Upper lobe of right lung (tissue), 1 donor: ENCODE measurements around the gene SSX3. TPM values are rescaled to one million over a fixed set of nuclear protein-coding genes. Genes with fewer than 3 reads are reported as not detected.
"Not testable (repeated sequence)": the region's sequence is repeated elsewhere in the genome, so short reads cannot be mapped to it uniquely, and the experiment has no call there.

Experiments
- ATAC-seq: fragments of 200-7000 bp; cut with Tn5 transposase; one replicate; pipeline ENCODE4 v1.9.1; 2020; ENCODE audit warnings: mild to moderate bottlenecking, moderate library complexity
- DNase-seq: peaks from one replicate; pipeline ENCODE4 v3.0.0-alpha.2; 2020
- H3K27ac ChIP-seq: fragments of 200-600 bp; one replicate; pipeline ENCODE4 v1.8.0; 2022
- H3K27me3 ChIP-seq: fragments of 200-600 bp; one replicate; pipeline ENCODE4 v1.8.0; 2022; ENCODE audit warnings: mild to moderate bottlenecking
- H3K36me3 ChIP-seq: fragments of 200-600 bp; one replicate; pipeline ENCODE4 v1.8.0; 2022
- H3K4me1 ChIP-seq: fragments of 200-600 bp; one replicate; pipeline ENCODE4 v1.8.0; 2022
- H3K4me3 ChIP-seq: fragments of 200-600 bp; one replicate; pipeline ENCODE4 v1.8.0; 2022; ENCODE audit warnings: mild to moderate bottlenecking
- H3K9me3 ChIP-seq: fragments of 200-600 bp; one replicate; pipeline ENCODE4 v1.8.0; 2022
- intact Hi-C: fragments of 100-400 bp; cut with DNase I; formaldehyde crosslinking; loops from one replicate; pipeline ENCODE4 v1.11.0; 2022
- long read RNA-seq: library from polyadenylated mRNA; unstranded; transcript quantifications from one replicate; pipeline ENCODE4 v2.0.0, GENCODE V29; 2021
- total RNA-seq: library from RNA; stranded (reverse); fragmentation: NEBNext Ultra II Directional; extraction: Animal tissue kit (Norgen Biotek cat#: 25700); gene quantifications from one replicate; pipeline ENCODE4 v1.2.1, GENCODE V29; 2021
- TF ChIP-seq, protein P1 (sequence below): fragments of 200-600 bp; IDR thresholded peaks from one replicate; pipeline ENCODE4 v1.8.0; 2022; ENCODE audit warnings: antibody characterized with exemption
- donor health status: DM: no; HTN: yes; CAD: no; lungs with severe emphysema.

Gene SSX3, protein sequence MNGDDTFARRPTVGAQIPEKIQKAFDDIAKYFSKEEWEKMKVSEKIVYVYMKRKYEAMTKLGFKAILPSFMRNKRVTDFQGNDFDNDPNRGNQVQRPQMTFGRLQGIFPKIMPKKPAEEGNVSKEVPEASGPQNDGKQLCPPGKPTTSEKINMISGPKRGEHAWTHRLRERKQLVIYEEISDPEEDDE
- total RNA-seq: not detected
- long read RNA-seq: 0 reads

DNA sequence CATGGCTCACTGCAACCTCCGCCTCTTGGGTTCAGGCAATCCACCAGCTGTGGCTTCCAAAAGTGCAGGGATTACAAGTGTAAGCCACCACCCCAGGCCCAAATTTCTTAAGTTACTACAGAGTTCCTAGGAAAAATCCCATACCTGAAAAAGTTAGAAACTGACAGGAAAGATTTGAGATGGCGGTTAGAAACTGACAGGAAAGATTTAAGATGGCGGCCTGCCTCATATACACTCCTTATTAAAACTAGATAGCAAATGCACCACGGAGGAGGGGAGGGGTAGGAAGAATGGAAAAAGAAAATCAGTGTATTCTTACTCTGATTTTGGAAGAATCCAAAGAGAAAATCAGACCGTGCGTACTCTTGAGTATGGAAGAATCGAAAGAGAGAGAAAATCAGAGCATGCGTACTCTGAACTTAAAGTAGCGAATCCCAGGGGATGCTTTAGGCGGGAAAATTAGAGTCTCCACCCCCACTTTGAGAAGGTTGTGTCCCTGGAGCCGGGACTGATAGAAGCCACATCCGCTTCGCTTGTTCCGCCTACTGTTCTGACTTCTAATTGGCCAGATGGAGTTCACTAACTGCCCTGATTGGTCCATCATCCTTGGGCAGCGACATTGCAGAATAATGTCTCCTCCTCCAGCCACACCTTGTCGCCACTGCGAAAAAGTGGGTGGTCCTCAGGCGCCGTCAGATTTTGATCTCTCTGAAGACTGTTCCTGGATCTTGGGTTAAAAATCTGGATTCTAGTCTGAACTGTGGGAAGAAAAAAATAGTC is at the start of gene SSX3:
Gene SSX3 (minus strand): TSS at position 389 of the 780 bp plus-strand sequence. CDS start 1,454 bp downstream, outside the sequence.
- H3K27ac ChIP-seq, intact Hi-C loops, H3K27me3 ChIP-seq, H3K36me3 ChIP-seq, H3K9me3 ChIP-seq, H3K4me1 ChIP-seq, DNase-seq, H3K4me3 ChIP-seq, ATAC-seq: not testable (repeated sequence)

DNA sequence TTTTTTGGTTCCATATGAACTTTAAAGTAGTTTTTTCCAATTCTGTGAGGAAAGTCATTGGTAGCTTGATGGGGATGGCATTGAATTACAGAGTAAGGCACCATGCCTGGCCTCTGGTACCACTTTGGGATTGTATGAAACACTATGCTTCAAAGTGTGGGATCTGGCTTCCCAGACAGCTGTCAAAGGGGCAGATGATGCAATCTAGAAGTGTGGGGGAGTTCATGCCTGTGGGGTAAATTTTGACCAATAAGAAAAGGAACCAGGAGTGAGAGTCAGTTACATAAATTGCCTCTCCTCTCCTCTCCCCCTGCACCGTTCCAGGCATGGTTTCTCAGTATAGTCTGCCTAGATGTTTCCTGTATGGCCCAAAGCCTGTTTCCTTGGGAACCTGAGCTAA is 41.3 kb upstream of the SSX3 start:
- H3K27ac ChIP-seq, H3K36me3 ChIP-seq, H3K4me1 ChIP-seq, H3K27me3 ChIP-seq, intact Hi-C loops, H3K9me3 ChIP-seq, H3K4me3 ChIP-seq, ATAC-seq, DNase-seq: not testable (repeated sequence)

DNA sequence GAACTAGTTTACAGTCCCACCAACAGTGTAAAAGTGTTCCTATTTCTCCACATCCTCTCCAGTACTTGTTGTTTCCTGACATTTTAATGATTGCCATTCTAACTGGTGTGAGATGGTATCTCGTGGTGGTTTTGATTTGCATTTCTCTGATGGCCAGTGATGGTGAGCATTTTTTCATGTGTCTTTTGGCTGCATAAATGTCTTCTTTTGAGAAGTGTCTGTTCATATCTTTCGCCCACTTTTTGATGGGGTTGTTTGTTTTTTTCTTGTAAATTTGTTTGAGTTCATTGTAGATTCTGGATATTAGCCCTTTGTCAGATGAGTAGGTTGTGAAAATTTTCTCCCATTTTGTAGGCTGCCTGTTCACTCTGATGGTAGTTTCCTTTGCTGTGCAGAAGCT is 40.4 kb upstream of the SSX3 start:
- ATAC-seq, H3K4me3 ChIP-seq, H3K4me1 ChIP-seq, H3K36me3 ChIP-seq, intact Hi-C loops, DNase-seq, H3K27me3 ChIP-seq, H3K27ac ChIP-seq, H3K9me3 ChIP-seq: not testable (repeated sequence)

DNA sequence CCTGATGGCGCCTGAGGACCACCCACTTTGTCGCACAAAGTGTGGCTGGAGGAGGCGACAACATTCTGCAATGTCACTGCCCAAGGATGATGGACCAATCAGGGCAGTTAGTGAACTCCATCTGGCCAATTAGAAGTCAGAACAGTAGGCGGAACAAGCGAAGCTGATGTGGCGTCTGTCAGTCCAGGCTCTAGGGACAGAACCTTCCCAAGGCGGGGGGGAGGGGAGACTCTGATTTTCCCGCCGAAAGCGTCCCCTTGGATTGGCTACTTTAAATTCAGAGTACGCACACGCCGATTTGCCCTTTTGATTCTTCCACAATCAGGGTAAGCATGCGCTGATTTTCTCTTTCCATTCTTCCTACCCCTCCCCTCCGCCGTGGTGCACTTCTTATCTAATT is 26.7 kb upstream of the SSX3 start, which contains the start of gene SSX4:
Gene SSX4 (plus strand): TSS at position 301 of the 400 bp plus-strand sequence. CDS start 515 bp downstream, outside the sequence.
- intact Hi-C loops: not testable (repeated sequence)

DNA sequence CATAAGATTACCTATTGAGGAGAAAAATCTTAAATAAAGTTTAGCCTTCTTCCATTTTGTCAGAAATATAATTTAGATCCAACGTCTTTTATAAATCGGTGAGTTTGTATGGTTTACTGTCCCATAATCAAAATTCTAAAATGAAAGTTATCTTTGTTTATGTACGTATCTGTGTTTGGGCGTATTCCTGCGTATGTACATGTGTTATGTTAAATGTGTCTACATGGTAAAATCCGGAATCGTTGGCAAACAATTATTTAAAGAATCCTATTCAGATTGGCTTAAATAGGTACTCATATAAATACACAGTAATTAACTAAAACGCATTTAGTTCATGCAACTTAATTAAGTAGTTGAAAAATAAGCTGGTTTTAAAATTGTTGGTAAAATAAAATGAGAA is 13.9 kb upstream of the SSX3 start:
- H3K27me3 ChIP-seq, intact Hi-C loops, DNase-seq, H3K9me3 ChIP-seq, H3K4me3 ChIP-seq, H3K36me3 ChIP-seq, H3K4me1 ChIP-seq, H3K27ac ChIP-seq, ATAC-seq: not testable (repeated sequence)

More for the DNA sequence above, 26.7 kb upstream of the SSX3 start, which contains the start of gene SSX4:
- ATAC-seq, H3K36me3 ChIP-seq, H3K27ac ChIP-seq, H3K9me3 ChIP-seq, H3K4me3 ChIP-seq, DNase-seq, H3K4me1 ChIP-seq, H3K27me3 ChIP-seq: not testable (repeated sequence)

DNA sequence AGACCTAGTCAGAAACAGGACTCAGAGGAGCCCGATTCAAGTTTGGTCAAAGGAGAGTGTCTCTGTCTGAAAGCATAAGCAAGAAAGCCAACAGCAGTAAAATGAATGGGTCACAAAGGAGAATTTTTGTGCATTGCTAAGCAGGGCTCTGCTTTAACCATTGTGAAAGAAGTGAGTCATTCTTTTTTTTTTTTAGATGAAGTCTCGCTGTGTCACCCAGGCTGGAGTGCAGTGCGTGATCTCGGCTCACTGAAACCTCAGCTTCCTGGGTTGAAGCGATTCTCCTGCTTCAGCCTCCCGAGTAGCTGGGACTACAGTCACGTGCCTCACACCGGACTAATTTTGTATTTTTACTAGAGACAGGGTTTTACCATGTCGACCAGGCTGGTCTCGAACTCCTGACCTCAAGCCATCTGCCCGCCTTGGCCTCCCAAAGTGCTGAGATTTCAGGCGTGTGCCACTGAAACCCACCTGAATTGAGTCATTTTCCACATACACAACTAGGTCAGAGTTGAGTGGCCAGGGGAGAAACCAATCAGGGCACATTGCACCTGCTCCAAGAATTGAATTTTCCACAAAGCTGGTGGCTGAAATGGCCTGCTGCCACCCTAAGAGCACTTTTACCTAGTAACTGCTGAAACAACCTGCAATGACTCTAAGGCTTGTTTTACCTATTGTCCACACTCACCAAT is 11.4 kb upstream of the SSX3 start:
- intact Hi-C loops: not testable (repeated sequence)

DNA sequence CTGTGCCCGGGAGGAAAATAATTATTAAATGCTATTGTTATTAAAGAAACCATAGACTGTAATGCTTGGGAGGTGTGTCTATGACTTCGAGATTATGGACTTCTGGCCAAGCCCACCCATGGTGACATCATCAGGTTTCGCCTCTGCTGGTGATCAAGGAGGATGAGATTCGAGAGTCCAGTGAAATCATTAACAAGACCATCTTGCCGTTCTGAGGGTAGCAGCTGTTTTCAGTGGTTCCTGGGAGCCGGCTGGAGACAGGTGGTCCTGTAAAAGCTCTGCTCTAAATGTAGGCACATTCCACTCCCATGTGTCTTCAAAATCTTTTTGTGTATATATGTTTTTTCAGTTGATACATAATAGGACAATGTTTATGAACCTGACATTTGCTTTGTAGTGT is 2.8 kb upstream of the SSX3 start:
- H3K9me3 ChIP-seq, H3K4me1 ChIP-seq, H3K4me3 ChIP-seq, intact Hi-C loops, ATAC-seq, H3K27me3 ChIP-seq, H3K36me3 ChIP-seq, DNase-seq, H3K27ac ChIP-seq: not testable (repeated sequence)

More for the DNA sequence above, 11.4 kb upstream of the SSX3 start:
- not testable (repeated sequence) for H3K4me1 ChIP-seq, ATAC-seq, H3K9me3 ChIP-seq, H3K27ac ChIP-seq, H3K27me3 ChIP-seq, H3K36me3 ChIP-seq, DNase-seq, H3K4me3 ChIP-seq

DNA sequence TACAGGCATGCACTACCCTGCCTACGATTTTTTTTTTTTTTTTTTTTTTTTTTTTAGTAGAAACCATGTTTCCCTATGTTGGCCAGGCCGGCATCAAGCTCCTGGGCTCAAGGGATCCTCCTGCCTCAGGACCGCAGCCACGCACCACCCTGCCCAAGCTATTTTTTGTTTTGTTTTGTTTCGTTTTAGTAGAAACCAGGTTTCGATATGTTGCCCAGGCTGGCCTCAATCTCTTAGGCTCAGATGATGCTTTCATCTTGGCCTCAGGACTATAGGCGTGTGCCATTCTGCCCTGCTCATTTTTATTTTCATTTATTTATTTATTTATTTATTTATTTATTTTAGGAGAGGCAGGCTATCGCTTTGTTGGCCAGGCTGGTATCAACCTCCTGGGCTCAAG is 1.2 kb upstream of the SSX3 start:
- no peaks in the 10 kb centered on the region for H3K27me3 ChIP-seq
- H3K27ac ChIP-seq: no peak overlapping the region
- no peaks in the 10 kb centered on the region for H3K4me1 ChIP-seq
- intact Hi-C loops: no loop called here
- H3K4me3 ChIP-seq: no peak overlapping the region
- DNase-seq (no peak), ATAC-seq (no peak)
- TF ChIP-seq, protein P1, sequence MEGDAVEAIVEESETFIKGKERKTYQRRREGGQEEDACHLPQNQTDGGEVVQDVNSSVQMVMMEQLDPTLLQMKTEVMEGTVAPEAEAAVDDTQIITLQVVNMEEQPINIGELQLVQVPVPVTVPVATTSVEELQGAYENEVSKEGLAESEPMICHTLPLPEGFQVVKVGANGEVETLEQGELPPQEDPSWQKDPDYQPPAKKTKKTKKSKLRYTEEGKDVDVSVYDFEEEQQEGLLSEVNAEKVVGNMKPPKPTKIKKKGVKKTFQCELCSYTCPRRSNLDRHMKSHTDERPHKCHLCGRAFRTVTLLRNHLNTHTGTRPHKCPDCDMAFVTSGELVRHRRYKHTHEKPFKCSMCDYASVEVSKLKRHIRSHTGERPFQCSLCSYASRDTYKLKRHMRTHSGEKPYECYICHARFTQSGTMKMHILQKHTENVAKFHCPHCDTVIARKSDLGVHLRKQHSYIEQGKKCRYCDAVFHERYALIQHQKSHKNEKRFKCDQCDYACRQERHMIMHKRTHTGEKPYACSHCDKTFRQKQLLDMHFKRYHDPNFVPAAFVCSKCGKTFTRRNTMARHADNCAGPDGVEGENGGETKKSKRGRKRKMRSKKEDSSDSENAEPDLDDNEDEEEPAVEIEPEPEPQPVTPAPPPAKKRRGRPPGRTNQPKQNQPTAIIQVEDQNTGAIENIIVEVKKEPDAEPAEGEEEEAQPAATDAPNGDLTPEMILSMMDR: no peak
- H3K9me3 ChIP-seq: no peaks in the 10 kb centered on the region
- no peaks in the 10 kb centered on the region for H3K36me3 ChIP-seq

DNA sequence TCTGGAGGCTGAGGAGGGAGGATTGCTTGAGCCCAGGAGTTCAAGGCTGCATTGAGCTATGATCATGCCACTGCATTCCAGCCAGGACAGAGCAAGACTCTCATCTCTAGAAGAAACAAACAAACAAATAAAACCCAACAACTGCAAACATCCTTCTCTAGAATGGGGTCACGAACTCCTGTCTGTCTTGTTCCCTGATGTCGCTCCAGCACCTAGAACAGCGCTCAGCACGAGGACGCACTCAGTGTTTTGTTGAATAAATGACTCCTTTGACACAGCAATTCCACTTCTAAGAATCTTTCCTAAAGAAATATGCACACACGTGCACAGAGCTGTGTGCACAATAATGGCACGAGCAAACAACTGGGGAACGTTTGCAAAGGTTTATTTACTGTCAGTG is 10.4 kb downstream of the SSX3 start:
- H3K9me3 ChIP-seq, H3K36me3 ChIP-seq, H3K27me3 ChIP-seq, H3K27ac ChIP-seq, H3K4me3 ChIP-seq, ATAC-seq, intact Hi-C loops, H3K4me1 ChIP-seq, DNase-seq: not testable (repeated sequence)

DNA sequence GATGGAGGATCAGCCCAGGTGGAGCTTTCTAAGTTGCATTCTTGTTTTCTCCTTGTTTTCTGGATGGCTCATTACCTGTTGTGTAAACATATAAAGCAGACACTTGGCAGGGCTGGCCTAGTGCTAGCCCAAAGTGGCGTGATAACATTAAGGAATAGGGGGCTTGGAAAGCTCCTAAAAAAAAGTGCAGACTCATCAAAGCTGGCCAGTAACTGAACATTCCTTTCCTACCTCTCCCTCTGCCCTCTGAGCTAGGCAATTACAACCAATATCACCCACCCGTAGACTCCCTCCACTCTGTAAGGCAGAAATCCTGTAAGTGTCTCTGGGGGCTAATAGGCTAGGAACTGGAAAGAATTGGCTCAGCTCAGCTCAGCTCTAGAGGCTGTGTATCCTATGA is 42.5 kb downstream of the SSX3 start:
- H3K27ac ChIP-seq, intact Hi-C loops, H3K4me1 ChIP-seq, H3K9me3 ChIP-seq, H3K36me3 ChIP-seq, H3K27me3 ChIP-seq, DNase-seq, H3K4me3 ChIP-seq, ATAC-seq: not testable (repeated sequence)
